HG03139 (cell line): ENCODE measurements around the gene KRTAP5-6.

Source experiments
- ATAC-seq: cut with Tn5 transposase; IDR thresholded peaks from one replicate; pipeline ENCODE4 v1.9.1; 2021; ENCODE audit not compliant: unreplicated experiment

The KRTAP5-6 gene

GRCh38 chr11:1746511-1746931, 49.5 kb downstream of the KRTAP5-6 start:
- ATAC-seq: no peak

- no peak for ATAC-seq
Measured at GRCh38 chr11:1746956-1747752, 50.2 kb downstream of the KRTAP5-6 start.
